GM23338 (cell line): Measurements from ENCODE around the gene TRAK1. TPM values are rescaled to one million over a fixed set of nuclear protein-coding genes. Genes with fewer than 3 reads are reported as not detected.
A peak's percentile ranks its signal among the peaks of the same experiment; 100 is the strongest.

Source experiments
- ATAC-seq: fragments of 200-7000 bp; cut with Tn5 transposase; 3 replicates; pipeline ENCODE4 v1.9.1; 2020
- DNase-seq: peaks from one replicate; pipeline ENCODE4 v3.0.0-alpha.2; 2015; ENCODE audit warnings: low spot score
- H2AFZ ChIP-seq: fragments of 200-600 bp; sonication (generic); 2 replicates; pipeline ENCODE4 v1.8.0; 2016; ENCODE audit warnings: antibody characterized with exemption, mild to moderate bottlenecking, moderate library complexity
- H3F3A ChIP-seq: fragments of 200-600 bp; sonication (generic); replicated peaks from 2 replicates; pipeline ENCODE4 v1.8.0; 2017; ENCODE audit warnings: antibody characterized with exemption, mixed run types, low read depth
- H3K27ac ChIP-seq: fragments of 200-600 bp; sonication (generic); 2 replicates; pipeline ENCODE4 v1.6.1; 2016; ENCODE audit warnings: low read depth
- H3K27me3 ChIP-seq: fragments of 200-600 bp; sonication (generic); 2 replicates; pipeline ENCODE4 v1.8.0; 2016; ENCODE audit warnings: mild to moderate bottlenecking, mixed run types, moderate library complexity; ENCODE audit not compliant: insufficient read depth
- H3K36me3 ChIP-seq: fragments of 200-600 bp; sonication (generic); 2 replicates; pipeline ENCODE4 v1.8.0; 2016; ENCODE audit warnings: mild to moderate bottlenecking; ENCODE audit not compliant: insufficient read depth
- H3K4me1 ChIP-seq: fragments of 200-600 bp; sonication (generic); 2 replicates; pipeline ENCODE4 v1.8.0; 2016; ENCODE audit warnings: mild to moderate bottlenecking, moderate library complexity; ENCODE audit not compliant: insufficient read depth
- H3K4me2 ChIP-seq: fragments of 200-600 bp; sonication (generic); 2 replicates; pipeline ENCODE4 v1.7.1; 2017; ENCODE audit warnings: mixed run types
- H3K4me3 ChIP-seq: fragments of 200-600 bp; sonication (generic); 2 replicates; pipeline ENCODE4 v1.6.1; 2016; ENCODE audit warnings: mixed run types
- H3K79me2 ChIP-seq: fragments of 200-600 bp; sonication (generic); replicated peaks from 2 replicates; pipeline ENCODE4 v1.8.0; 2017; ENCODE audit warnings: mild to moderate bottlenecking; ENCODE audit not compliant: insufficient read depth
- H3K9me2 ChIP-seq: fragments of 200-600 bp; sonication (generic); 2 replicates; pipeline ENCODE4 v1.8.0; 2017; ENCODE audit not compliant: insufficient read depth
- H4K20me1 ChIP-seq: fragments of 200-600 bp; sonication (generic); replicated peaks from 2 replicates; pipeline ENCODE4 v1.8.0; 2017; ENCODE audit warnings: mild to moderate bottlenecking; ENCODE audit not compliant: insufficient read depth
- H3K27ac Mint-ChIP-seq: 2 replicates; pipeline ENCODE4 v1.8.0; 2020; ENCODE audit warnings: inconsistent platforms, mild to moderate bottlenecking, moderate library complexity, mixed read lengths
- H3K27me3 Mint-ChIP-seq: 3 replicates; pipeline ENCODE4 v1.8.0; 2022; ENCODE audit warnings: low read depth, mild to moderate bottlenecking, moderate library complexity, mixed read lengths, inconsistent platforms; ENCODE audit not compliant: insufficient read depth, poor library complexity
- H3K36me3 Mint-ChIP-seq: 3 replicates; pipeline ENCODE4 v1.8.0; 2021; ENCODE audit warnings: low read depth, mild to moderate bottlenecking, inconsistent platforms, moderate library complexity, mixed read lengths
- H3K4me1 Mint-ChIP-seq: 3 replicates; pipeline ENCODE4 v1.8.0; 2020; ENCODE audit warnings: mild to moderate bottlenecking, inconsistent platforms, mixed read lengths
- H3K4me3 Mint-ChIP-seq: 3 replicates; pipeline ENCODE4 v1.8.0; 2021; ENCODE audit warnings: moderate library complexity, mild to moderate bottlenecking, inconsistent platforms, mixed read lengths
- H3K9me3 Mint-ChIP-seq: 3 replicates; pipeline ENCODE4 v1.8.0; 2020; ENCODE audit warnings: moderate library complexity, mild to moderate bottlenecking, inconsistent platforms, mixed read lengths
- CREB1 ChIP-seq: fragments of 250-450 bp; sonication (Bioruptor Pico); IDR thresholded peaks from 2 replicates; pipeline ENCODE4 v1.5.0; 2020; ENCODE audit warnings: low read depth, mild to moderate bottlenecking, moderate library complexity
- CTCF ChIP-seq, 2 experiments: fragments of 200-600 bp in 1 of 2; sonication (generic) in 1 of 2; conservative IDR thresholded peaks; 2 replicates each; pipeline versions ENCODE4 v1.5.1 to v1.6.1; 2016 to 2017; ENCODE audit warnings: antibody characterized with exemption in 2 of 2, low read depth in 2 of 2, mild to moderate bottlenecking in 2 of 2, moderate library complexity in 1 of 2
- ETS1 ChIP-seq: IDR thresholded peaks from 2 replicates; pipeline ENCODE4 v1.6.1; 2016; ENCODE audit warnings: antibody characterized with exemption
- EZH2 ChIP-seq: fragments of 200-600 bp; sonication (generic); IDR thresholded peaks from one replicate; pipeline ENCODE4 v1.8.0; 2017; ENCODE audit warnings: antibody characterized with exemption, mild to moderate bottlenecking, low read depth; ENCODE audit not compliant: unreplicated experiment
- EZH2phosphoT487 ChIP-seq: fragments of 200-600 bp; sonication (generic); IDR thresholded peaks from one replicate; pipeline ENCODE4 v1.8.1; 2018; ENCODE audit warnings: antibody characterized with exemption; ENCODE audit not compliant: unreplicated experiment
- JUNB ChIP-seq: IDR thresholded peaks from one replicate; pipeline ENCODE4 v1.6.1; 2016; ENCODE audit warnings: antibody characterized with exemption; ENCODE audit not compliant: unreplicated experiment
- NANOG ChIP-seq: IDR thresholded peaks from 2 replicates; pipeline ENCODE4 v1.6.1; 2016; ENCODE audit warnings: antibody characterized with exemption, borderline replicate concordance
- POLR2AphosphoS5 ChIP-seq: IDR thresholded peaks from 2 replicates; pipeline ENCODE4 v1.6.1; 2016; ENCODE audit warnings: antibody characterized with exemption, low read depth
- REST ChIP-seq: IDR thresholded peaks from one replicate; pipeline ENCODE4 v1.6.1; 2018; ENCODE audit warnings: antibody characterized with exemption; ENCODE audit not compliant: unreplicated experiment
- STAT1 ChIP-seq: IDR thresholded peaks from one replicate; pipeline ENCODE4 v1.6.1; 2016; ENCODE audit warnings: antibody characterized with exemption; ENCODE audit not compliant: unreplicated experiment
- ZNF114 ChIP-seq: fragments of 250-450 bp; sonication (Bioruptor Pico); IDR thresholded peaks from 2 replicates; pipeline ENCODE4 v1.5.0; 2020; ENCODE audit warnings: mild to moderate bottlenecking, moderate library complexity
- ZNF331 ChIP-seq: fragments of 250-450 bp; sonication (Bioruptor Pico); IDR thresholded peaks from 2 replicates; pipeline ENCODE4 v1.5.0; 2020; ENCODE audit warnings: low read depth, mild to moderate bottlenecking, moderate library complexity
- polyA plus RNA-seq: library from polyadenylated mRNA; unstranded; fragments of >200 nt; fragmentation: Nextera tagmentation; extraction: Ambion mirVana; gene quantifications from 2 replicates; pipeline ENCODE4 v1.2.1, GENCODE V29; 2016
- total RNA-seq: library from RNA; depleted of rRNA; stranded (reverse); fragments of >200 nt; shearing (Covaris generic); gene quantifications from 2 replicates; pipeline ENCODE4 v1.2.3, GENCODE V29; 2014
- TF ChIP-seq, protein P1 (sequence below): fragments of 250-450 bp; sonication (Bioruptor Pico); IDR thresholded peaks from 2 replicates; pipeline ENCODE4 v1.5.0; 2020; ENCODE audit warnings: mild to moderate bottlenecking, moderate library complexity

TRAK1 gene
- total and polyA plus RNA-seq, 2 experiments from 2014 or later = 13.4 to 47.4 TPM

GRCh38 chr3:42182555-42182954 is 91.4 kb downstream of the TRAK1 start:
- Mint-ChIP-seq H3K27me3 (peaks cover 6% of the 10 kb centered on the region), H3K27ac (no peak overlapping the region), H3K4me3 (no peak overlapping the region), H3K9me3 (no peaks in the 10 kb centered on the region; the same call in 2 of the 3 replicates), H3K36me3 (peaks cover 18% of the 10 kb centered on the region), H3K4me1 (peaks cover 27% of the 10 kb centered on the region)
- DNase-seq = no peak
- peaks cover 18% of the 10 kb centered on the region for H3K79me2 ChIP-seq
- no peaks in the 10 kb centered on the region for H3K27me3 ChIP-seq
- H3K9me2 ChIP-seq = no peaks in the 10 kb centered on the region
- H3K4me2 ChIP-seq = no peak overlapping the region
- no peaks in the 10 kb centered on the region for H3F3A ChIP-seq
- no peak overlapping the region for H3K4me3 ChIP-seq
- TF ChIP-seq EZH2 = no peak
- TF ChIP-seq EZH2phosphoT487 = no peak
- no peak for TF ChIP-seq REST
- no peak for TF ChIP-seq POLR2AphosphoS5
- TF ChIP-seq STAT1 = no peak
- TF ChIP-seq ETS1 = no peak
- no peak for TF ChIP-seq ZNF114 (CRISPR knock-in tag)
- TF ChIP-seq CREB1 (CRISPR knock-in tag) = no peak
- no peak for TF ChIP-seq JUNB
- no peak for TF ChIP-seq CTCF (conservative IDR thresholded peaks at IDR 0.05; ENCODE audit: low read depth in 2 of 2)
- no peak for TF ChIP-seq ZNF331 (CRISPR knock-in tag)
- no peak for TF ChIP-seq NANOG
- TF ChIP-seq, protein P1, sequence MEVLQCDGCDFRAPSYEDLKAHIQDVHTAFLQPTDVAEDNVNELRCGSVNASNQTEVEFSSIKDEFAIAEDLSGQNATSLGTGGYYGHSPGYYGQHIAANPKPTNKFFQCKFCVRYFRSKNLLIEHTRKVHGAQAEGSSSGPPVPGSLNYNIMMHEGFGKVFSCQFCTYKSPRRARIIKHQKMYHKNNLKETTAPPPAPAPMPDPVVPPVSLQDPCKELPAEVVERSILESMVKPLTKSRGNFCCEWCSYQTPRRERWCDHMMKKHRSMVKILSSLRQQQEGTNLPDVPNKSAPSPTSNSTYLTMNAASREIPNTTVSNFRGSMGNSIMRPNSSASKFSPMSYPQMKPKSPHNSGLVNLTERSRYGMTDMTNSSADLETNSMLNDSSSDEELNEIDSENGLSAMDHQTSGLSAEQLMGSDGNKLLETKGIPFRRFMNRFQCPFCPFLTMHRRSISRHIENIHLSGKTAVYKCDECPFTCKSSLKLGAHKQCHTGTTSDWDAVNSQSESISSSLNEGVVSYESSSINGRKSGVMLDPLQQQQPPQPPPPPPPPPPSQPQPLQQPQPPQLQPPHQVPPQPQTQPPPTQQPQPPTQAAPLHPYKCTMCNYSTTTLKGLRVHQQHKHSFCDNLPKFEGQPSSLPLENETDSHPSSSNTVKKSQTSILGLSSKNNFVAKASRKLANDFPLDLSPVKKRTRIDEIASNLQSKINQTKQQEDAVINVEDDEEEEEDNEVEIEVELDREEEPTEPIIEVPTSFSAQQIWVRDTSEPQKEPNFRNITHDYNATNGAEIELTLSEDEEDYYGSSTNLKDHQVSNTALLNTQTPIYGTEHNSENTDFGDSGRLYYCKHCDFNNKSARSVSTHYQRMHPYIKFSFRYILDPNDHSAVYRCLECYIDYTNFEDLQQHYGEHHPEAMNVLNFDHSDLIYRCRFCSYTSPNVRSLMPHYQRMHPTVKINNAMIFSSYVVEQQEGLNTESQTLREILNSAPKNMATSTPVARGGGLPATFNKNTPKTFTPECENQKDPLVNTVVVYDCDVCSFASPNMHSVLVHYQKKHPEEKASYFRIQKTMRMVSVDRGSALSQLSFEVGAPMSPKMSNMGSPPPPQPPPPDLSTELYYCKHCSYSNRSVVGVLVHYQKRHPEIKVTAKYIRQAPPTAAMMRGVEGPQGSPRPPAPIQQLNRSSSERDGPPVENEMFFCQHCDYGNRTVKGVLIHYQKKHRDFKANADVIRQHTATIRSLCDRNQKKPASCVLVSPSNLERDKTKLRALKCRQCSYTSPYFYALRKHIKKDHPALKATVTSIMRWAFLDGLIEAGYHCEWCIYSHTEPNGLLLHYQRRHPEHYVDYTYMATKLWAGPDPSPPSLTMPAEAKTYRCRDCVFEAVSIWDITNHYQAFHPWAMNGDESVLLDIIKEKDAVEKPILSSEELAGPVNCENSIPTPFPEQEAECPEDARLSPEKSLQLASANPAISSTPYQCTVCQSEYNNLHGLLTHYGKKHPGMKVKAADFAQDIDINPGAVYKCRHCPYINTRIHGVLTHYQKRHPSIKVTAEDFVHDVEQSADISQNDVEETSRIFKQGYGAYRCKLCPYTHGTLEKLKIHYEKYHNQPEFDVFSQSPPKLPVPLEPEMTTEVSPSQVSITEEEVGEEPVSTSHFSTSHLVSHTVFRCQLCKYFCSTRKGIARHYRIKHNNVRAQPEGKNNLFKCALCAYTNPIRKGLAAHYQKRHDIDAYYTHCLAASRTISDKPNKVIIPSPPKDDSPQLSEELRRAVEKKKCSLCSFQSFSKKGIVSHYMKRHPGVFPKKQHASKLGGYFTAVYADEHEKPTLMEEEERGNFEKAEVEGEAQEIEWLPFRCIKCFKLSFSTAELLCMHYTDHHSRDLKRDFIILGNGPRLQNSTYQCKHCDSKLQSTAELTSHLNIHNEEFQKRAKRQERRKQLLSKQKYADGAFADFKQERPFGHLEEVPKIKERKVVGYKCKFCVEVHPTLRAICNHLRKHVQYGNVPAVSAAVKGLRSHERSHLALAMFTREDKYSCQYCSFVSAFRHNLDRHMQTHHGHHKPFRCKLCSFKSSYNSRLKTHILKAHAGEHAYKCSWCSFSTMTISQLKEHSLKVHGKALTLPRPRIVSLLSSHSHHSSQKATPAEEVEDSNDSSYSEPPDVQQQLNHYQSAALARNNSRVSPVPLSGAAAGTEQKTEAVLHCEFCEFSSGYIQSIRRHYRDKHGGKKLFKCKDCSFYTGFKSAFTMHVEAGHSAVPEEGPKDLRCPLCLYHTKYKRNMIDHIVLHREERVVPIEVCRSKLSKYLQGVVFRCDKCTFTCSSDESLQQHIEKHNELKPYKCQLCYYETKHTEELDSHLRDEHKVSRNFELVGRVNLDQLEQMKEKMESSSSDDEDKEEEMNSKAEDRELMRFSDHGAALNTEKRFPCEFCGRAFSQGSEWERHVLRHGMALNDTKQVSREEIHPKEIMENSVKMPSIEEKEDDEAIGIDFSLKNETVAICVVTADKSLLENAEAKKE (CRISPR knock-in tag) = no peak
- H2AFZ ChIP-seq = no peak overlapping the region
- peaks cover 23% of the 10 kb centered on the region for H3K4me1 ChIP-seq
- no peak for ATAC-seq
- peak overlapping the region; percentile 80; the same call in 1 of the 2 replicates for H3K27ac ChIP-seq
- no peaks in the 10 kb centered on the region; the same call in 1 of the 2 replicates for H3K36me3 ChIP-seq
- no peaks in the 10 kb centered on the region for H4K20me1 ChIP-seq
